HG03575 (cell line): Measurements from ENCODE around the gene FGFR2.

ENCODE experiments used
- ATAC-seq: cut with Tn5 transposase; IDR thresholded peaks from one replicate; pipeline ENCODE4 v1.9.1; 2021; ENCODE audit not compliant: unreplicated experiment, insufficient number of reproducible peaks, low FRiP score; ENCODE audit errors: extremely low read depth

Gene FGFR2

GRCh38 chr10:121466424-121466823 is 131.8 kb downstream of the FGFR2 start:
- no peak for ATAC-seq

DNA sequence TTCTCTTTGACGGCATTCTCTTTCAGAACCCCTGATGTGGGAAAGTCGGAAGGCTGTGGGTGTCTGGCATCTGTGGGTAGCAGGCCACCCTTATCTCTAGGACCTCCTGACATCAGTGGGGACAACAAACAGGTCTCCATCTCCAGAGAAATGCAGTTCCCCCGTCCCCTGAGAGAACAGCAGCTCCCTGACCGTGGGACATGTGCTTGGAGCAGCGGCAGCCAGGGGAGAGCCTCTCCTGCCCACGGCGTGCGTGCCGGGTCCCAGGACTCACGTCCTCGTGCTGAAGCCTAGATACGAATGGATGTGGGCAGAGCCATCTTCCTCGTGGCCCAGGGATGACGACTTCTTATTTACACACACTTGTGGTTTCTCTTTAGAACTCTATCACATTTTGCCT is 133.0 kb downstream of the FGFR2 start:
- no peak for ATAC-seq

DNA sequence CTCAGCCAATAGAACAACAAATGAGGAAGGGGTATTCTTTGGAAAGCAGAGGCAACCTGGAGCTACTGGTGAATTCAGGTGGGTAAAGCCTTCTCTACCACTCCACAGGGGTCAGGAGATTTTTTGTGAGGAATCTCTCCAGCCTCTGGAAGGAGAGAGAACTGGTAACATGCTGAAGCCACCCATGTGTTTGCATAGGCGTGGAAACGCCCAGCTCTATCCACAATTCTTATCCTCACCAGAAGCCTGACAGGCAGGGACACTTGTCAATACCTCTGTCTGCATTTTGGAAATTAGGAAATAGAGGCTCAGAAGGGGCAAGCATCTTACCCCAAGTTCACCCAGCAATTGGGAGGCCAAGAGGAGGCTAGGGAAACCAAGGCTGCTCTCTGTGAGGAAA is 133.7 kb downstream of the FGFR2 start:
- ATAC-seq = no peak

- no peak for ATAC-seq
These were observed 135.3 kb downstream of the FGFR2 start for GRCh38 chr10:121462955-121463354.

DNA sequence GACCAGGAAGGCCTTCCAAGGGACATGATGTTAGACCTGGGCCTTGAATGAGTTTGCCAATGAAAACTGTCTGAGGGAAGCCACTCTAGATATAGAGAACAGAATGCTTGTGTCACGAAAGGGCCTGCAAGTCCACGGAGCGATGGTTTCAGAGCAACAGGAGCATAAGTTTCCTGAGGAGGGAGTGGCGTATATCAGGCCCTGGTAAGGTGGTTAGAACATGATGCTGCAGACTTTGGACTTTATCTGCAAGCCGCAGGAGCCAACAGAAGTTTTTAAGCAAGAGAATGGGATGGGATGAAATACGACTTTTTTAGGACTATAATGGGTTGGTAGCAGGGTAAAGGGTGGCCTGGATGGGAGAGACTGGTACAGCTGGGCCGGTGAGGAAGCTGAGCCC is 136.0 kb downstream of the FGFR2 start:
- ATAC-seq = no peak

DNA sequence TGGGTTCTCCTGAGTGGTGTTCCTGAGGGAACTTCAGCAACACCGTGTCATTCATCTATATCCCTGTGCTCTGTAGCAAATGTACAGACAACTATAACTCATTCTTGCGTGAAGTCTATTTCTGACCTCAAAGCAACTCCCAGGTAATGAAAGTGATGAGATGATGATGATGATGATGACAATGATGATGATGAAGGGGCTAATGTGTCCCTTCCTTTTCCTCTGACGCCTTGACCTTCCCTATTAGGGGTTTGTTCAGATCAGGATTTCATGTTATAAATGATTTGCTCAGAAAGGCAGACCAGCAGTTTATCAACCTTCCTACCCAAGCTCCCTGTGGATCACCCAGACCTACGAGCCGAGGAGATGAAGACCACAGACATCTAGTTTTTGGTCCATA is 136.9 kb downstream of the FGFR2 start:
- ATAC-seq = no peak

DNA sequence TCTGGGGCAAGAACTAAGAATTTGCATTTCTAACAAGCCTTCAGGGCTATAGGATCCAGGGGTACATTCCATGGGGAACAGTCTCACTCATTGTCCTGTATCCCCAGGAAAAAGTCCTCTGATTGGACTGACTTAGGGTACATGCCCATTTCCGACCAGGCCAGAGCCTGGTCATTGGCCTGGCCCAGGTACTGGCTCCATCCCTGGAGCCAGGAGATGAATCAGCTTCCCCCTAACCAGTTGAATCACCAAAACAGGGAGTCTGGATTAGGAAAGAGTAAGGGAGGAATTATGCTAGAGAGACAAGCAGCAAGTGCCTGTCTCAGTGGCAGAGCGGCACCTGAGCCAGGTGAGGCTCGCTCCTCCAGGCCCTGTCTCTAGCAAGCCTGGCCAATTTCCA is 137.5 kb downstream of the FGFR2 start:
- no peak for ATAC-seq

GRCh38 chr10:121459622-121460453 is 138.4 kb downstream of the FGFR2 start:
- ATAC-seq = no peak

DNA sequence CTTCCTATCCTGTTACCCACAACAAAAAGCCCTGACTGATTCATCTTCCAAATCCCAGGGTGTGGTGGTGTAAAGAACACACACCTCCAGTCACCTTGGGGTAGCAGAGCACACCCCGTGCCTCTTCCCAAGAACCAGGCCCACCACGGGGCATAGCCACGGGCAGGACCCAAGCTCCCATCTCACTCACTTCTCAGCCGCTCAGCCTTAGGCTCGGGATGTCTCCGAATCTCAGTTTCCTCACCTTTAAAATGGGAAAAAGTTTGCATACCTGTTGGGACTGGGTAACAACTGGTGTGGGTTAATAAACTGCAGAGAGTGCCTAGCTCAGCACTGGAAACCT is 139.0 kb downstream of the FGFR2 start:
- ATAC-seq = no peak

DNA sequence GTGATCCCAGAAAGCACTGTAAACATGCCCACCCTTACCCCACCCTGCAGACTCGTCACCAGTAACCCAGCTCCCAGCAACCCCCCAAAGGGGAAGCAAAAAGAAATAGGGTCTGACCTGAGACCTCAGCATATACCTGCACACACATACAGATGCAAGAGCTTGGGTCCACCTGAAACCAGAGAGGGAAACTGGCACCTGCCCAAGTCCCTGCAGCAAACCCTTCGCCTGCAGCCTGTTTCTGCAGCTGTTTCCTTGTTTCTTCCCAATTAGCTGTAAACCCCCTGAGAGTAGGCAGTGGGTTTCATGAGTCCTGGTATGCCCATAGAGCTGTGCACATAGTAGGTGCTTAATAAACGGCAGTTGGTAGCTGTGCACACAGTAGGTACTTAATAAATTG is 140.5 kb downstream of the FGFR2 start:
- ATAC-seq = no peak

DNA sequence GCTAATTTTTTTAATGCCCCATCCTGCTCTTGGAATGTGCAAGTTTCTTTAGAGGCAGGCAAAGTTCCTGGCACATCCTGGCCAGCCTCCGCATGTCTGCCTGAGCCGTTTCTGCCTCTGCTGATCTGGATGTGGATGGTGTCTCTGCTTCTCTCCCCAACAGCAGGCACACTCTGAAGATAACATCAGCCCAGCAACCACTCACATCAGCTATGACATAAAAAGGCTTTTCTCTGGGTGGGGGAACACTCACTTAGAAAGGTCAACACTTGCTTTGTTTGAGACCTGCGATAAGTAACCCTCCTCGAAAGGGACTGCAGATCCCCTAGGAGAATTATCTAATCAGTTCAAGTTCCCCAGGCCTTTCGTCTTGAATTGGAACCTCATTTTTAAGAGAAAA is 142.9 kb downstream of the FGFR2 start:
- ATAC-seq = no peak

DNA sequence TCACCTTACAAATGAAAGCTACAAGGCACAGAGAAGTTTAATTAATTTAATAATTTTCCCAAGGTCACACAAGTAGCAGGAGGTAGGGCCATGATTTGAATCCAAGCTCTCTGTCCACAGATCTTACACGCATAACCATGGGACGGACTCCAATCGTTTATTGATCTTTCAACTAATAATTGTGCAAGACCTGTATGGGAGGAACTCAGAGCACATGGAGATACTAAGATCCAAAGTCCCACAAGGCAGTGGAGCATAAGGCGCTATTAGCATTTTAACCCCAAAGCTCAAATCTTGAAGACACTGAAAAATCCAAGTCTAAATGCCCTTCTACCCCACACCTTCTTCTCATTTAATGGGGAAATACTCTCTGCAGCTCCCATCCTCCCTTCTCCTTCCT is 143.5 kb downstream of the FGFR2 start:
- ATAC-seq = no peak

DNA sequence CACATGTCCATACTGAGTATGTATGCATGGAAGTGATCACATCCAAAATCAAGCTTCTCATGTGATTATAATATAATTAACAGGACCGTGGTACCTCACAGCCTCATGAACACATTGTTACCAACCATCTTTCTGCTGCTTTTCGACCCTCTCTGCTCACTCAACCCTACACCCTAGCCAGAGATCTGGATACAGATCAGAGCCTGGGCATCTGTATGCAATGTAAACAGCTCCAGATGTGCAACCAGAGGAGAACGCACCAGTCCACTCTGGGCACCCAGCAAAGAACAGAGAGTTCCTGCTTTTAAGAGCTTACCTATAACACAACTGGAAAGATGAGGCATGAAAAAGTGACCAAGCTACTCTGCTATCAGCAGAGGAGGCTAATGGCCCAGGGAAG is 145.1 kb downstream of the FGFR2 start:
- ATAC-seq = no peak

GRCh38 chr10:121452581-121452980 is 145.7 kb downstream of the FGFR2 start:
- no peak for ATAC-seq

DNA sequence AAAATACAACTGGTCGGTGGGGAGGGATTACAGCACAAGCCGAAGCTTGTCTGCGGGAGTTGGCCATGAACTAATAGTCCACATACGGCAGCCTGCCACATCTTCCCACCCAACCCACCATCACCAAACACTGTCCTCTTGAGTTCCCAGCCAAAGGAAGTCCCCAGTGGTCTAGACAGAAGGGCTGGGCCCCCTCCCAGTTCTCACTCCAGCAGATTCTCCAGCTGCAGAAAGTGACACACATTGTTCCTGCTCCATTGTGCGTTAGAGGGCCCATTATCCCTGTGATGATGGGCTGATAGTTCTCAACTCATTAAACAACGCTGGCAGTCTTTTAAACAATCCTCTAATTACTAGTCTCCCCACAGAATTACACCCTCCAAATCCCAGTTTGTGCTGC is 148.0 kb downstream of the FGFR2 start:
- ATAC-seq = no peak

GRCh38 chr10:121449482-121449924 is 148.7 kb downstream of the FGFR2 start:
- no peak for ATAC-seq

- peak; percentile 91 for ATAC-seq
These were observed 149.3 kb downstream of the FGFR2 start for GRCh38 chr10:121448766-121449421.

DNA sequence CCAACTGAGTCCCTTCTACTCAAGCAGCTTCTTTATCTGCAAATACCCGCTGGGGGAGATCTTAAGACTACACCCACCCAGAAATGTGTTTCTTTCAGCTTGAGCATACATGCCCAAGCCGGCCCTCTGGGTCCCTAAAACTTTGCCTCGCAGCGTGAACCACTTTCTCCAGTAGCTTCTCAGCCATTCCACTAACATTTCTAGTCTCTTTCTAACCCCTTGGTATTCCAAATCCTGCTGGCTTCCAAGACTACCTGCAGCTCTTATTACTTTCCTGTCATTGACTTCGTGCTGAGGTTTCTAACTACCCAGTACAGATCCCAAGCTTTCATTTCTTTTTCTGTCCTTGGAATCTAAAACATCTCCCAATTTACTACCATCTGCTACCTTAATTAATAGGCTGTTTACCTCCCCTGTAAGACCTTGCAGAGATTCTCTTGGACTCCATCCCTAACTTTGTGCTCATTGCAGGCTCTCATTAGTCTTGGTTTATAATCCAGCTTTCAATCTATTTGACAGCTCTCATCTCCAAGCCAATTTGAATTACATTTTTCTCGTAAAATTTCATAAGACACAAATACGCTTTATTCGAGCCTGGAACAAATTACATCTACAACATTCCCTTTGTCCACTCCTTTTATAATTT is 153.6 kb downstream of the FGFR2 start:
- ATAC-seq = no peak

DNA sequence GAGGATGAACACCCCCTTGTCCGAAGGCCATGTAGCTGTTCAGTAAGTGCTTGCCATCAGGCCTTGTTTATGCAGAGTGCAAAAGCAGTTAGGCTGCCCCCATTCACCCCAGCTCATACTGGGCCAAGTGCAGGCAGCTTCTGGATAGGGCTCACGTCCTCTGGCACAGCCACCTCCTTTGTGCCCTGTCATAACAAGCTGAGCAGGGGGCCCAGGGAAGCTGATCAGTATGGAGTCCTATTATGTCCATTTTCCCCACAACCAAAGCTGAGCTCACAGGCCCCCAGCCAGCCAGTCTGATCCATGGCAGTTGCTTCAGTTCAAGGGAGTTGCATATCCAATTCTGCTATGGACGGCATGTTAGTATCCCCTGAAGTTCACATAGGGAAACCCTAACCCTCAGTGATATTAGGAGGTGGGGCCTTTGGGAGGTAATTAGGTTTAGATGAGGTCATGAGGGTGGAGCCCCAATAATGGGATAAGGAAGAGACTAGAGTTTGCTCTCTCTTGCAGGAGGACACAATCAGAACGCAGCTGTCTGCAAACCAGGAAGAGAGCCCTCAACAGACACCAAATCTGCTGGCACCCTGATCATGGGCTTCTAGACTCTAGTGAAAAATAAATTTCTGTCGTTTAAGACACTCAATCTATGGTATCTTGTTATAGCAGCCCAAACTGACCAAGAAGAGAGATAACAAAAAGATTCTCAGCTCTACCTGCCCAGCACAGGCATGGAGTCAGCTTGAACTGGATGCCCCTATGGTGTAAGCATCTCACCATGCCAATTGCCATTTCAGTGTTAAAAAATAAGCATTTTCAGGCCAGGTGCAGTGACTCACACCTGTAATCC is 155.9 kb downstream of the FGFR2 start:
- ATAC-seq = no peak
